ENCODE results near the gene CCNDBP1. TPM values are rescaled to one million over a fixed set of nuclear protein-coding genes. Genes with fewer than 3 reads are reported as not detected.
"Not testable (repeated sequence)": the region's sequence is repeated elsewhere in the genome, so short reads cannot be mapped to it uniquely, and the experiment has no call there.

Gene CCNDBP1
- total RNA-seq, 1 donor from 2014 or later: 20.0 TPM

DNA sequence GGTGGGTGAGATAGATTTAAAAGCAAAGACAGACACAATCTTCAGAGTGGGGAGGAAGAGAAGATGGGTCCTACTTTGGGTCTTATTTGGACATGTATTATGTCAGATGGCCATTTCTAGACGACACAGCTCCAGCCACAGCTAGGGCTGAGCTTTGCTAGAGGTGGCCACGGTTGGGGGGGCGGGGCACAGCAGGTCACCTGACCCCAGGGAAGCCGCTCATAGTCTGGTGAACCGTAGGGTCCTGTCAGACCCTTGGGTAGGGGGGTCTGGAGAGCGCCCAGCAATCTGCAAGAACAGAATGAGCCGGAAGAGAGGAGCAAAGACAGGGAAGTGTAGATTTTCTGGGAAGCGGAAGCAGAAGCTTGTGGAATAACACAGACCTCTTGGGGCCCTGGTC lies 29.0 kb downstream of the CCNDBP1 start:
- ATAC-seq (no peak), DNase-seq (ENCODE audit: low spot score) (no peak)

DNA sequence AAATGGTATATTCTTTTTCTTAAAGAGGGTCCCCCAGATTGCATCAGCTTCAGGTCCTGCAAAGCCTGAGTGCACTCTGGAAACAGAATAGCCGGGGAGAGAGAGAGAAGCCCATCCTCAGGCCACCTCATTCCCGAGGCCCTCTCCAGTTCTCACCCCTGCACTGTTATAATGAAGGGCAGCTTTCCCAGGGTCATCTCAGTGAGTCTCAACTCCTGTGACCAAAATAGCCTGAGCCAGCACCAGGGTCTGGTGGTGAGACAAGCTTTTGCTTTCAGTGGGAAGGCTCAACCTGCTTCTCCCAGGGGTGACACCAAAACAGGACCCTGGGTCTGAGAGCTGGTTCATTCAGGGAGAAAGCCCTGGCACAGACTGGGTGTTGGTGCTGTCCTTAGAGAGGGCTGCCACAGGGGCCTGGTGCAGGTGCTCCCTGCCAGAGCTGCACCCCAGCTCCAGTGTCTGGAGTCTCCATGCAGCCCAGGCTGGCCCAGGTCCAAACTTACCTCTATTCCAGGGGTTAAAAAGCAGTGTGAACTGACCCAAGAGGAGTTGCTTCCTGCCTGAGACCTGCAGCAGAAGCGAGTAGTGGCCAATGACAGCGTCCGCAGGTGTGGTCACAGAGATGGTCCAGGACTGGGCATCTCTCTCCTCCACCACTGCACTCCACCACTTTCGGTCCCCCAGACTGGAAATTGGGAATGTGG lies 29.5 kb downstream of the CCNDBP1 start:
- DNase-seq (ENCODE audit: low spot score) (no peak), ATAC-seq (no peak)

DNA sequence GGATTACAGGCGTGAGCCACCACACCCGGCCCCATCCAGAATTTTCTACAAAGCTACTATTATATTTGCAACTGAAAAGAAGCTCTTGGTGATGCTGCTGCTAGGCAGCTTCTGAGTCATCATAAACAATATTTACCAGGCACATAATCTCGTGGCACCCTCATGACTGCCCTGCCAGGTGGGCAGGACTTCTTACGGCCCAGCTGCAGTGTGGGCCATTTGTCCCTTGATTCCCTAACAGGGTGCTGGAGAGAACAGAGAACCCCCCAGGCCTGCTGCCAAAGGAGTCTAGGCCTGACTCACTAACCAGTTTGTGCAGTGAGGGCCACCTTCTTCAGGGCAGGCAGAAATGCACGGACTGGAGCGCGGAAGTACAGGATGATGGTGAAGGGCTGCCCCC lies 30.8 kb downstream of the CCNDBP1 start:
- no peak for DNase-seq (ENCODE audit: low spot score)
- no peak for ATAC-seq

DNA sequence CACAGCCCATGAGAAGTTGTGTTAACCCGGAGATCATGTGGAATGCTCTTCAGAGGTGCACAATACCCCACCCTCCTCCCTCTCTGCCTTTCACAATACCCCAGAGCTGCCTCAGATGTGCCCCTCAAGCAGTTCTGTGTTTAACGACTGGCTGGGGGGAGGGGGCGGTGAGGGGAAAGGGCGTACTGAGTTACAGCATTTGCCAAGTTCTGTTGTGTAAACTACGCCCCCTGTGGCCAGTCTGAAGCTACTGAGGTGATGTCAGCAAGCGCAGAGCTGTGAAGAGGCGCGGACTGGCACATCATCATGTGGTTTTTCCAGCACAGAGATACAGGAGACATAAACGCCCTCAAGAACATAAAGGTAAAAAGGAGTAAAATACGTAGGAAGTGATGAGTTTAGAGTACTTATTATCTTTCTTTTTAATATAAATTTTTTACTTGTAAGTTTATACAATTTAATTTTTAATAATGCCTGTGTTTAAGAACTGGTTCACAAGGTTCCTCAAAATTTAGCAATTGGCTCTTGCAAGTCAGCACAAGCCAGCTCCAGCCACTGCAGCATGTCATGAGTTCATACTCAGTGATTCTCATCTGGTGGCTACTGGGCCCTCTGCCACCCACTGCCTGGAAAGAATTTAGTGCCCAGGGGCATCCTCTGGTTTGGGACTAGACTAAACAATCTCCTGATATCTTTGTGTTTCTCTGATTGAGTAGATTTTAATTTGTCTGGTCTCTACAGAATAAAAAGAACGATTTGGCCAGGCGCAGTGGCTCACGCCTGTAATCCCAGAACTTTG lies 33.9 kb downstream of the CCNDBP1 start:
- no peak for ATAC-seq
- no peak for DNase-seq (ENCODE audit: low spot score)

DNA sequence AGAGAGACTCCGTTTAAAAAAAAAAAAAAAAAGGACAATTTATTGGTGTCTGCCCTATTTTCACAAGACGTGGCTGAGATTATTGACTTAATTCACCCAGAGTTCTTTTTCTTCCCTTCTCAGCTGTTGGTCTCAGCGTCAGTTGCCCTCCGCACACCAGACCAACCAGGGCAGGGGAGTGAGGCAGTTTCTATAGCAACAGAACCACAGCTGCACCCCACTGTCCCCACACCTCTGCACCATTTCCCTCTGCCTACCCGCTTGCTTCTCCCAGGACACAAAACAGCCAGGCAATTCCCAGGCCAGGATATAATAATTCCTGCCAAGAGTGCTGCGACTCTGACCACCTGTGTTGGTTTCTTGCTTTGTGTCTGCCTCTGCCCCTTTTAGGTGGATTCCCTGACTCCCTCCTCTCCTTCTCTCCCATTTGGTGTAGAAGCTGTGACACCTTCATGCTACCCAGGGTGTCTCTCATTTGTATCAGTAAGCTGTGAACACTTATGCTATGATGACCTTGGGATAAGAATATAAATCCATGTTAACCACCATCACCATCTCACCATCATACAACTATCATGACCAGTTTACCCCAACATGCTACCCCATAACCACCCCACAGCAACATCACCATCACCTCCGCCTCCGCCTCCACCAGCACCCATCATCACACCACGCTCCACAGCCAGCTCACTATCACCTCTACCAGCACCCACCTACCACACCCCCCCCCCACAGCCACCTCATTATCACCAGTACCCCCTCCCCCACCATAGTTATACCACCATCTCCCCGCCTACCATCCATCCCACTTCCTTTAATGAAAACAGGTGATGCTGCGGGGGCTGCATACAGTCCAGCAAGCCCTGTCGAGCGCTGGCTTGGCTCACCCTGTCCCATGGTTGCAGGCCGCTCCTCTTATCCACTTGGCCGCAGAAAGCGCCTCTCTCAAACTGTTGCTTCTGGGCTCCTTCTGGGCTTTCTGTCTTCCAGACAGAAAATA lies 35.0 kb downstream of the CCNDBP1 start:
- DNase-seq (ENCODE audit: low spot score) (no peak), ATAC-seq (no peak)

DNA sequence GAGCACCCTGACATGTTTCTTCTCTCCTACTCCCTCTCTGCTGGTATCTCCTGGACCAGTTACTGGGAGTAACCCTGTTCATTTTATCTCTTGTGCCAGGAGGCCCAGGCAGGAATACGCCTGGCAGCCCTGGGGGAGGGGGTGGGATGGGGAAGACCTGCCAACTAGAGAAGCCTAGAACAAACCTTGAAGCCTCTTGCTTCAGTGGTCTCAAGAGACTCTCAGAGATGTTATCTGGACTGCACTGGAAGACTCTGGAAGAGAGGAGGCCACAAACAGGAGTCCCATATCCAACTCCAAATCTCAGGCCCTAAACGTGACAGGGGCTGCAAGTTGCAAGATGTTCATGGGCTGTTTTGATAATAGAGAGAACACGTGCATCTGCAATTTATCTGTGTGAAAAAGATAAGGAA lies 35.8 kb downstream of the CCNDBP1 start, which contains the start of gene EPB42:
Gene EPB42, minus strand, starts transcription at position 28 of the 413 bp plus-strand sequence. CDS start 193 bp downstream, outside the sequence.
- DNase-seq (ENCODE audit: low spot score) (no peak), ATAC-seq (no peak)

DNA sequence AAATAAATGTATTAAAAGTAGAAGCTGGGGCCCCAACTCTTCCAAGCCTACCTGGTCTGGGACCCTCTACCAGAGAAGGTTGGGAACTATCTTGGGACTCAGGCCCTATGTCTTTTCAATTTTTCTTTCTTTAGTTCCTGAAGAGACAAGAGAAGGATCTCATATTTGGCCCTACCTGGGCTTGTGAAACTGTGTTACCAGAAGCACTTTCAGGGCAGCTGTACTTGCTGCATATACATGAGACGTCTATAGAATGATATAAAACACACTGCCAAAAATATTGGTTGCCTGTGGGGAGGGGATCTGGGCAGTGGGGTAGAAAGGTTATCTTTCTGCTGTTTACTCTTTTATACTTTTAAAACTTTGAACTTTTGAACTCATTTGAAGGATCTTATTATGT lies 36.2 kb downstream of the CCNDBP1 start:
- no peak for DNase-seq (ENCODE audit: low spot score)
- peak; percentile 18 for ATAC-seq

DNA sequence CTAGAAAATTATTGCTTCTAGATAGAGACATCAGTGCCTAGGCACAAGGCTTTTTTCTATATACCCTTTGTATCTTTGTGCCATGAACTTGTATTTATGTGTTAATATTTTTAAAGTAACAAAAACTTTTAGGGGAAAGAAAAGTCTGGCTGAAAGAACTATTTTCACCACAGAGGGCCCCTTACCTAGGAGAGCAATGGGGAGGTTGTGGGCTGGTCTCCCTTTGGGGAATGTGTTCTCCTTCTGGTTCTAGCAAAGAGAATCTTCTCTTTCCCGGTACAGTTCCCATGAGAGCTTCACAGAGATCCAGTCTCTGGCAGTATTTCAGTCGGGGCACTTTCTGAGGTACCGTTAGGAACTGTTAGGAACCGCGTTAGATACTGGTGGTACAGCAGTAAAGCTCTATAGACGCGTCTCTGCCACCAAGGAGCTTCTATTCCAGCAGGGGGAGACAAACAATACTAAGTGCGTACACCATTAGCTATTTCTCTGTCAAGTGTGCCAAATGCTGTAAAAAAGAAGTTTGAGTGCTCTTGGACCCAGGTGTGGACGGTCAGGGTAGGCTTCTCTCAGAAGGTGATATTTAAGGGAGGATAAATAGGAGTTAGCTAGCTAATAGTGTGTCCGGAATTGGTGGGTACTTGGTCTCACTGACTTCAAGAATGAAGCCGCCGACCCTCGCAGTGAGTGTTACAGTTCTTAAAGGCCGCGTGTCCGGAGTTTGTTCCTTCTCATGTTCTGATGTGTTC lies 40.2 kb downstream of the CCNDBP1 start:
- ATAC-seq (peak; percentile 95), DNase-seq (ENCODE audit: low spot score) (no peak)

DNA sequence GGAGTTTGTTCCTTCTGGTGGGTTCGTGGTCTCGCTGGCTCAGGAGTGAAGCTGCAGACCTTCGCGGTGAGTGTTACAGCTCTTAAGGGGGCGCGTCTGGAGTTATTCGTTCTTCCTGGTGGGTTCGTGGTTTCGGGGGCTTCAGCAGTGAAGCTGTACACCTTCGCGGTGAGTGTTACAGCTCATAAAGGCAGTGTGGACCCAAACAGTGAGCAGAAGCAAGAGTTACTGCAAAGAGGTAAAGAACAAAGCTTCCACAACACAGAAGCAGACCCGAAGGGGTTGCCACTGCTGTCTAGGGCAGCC lies 40.7 kb downstream of the CCNDBP1 start:
- ATAC-seq: not testable (repeated sequence)

DNA sequence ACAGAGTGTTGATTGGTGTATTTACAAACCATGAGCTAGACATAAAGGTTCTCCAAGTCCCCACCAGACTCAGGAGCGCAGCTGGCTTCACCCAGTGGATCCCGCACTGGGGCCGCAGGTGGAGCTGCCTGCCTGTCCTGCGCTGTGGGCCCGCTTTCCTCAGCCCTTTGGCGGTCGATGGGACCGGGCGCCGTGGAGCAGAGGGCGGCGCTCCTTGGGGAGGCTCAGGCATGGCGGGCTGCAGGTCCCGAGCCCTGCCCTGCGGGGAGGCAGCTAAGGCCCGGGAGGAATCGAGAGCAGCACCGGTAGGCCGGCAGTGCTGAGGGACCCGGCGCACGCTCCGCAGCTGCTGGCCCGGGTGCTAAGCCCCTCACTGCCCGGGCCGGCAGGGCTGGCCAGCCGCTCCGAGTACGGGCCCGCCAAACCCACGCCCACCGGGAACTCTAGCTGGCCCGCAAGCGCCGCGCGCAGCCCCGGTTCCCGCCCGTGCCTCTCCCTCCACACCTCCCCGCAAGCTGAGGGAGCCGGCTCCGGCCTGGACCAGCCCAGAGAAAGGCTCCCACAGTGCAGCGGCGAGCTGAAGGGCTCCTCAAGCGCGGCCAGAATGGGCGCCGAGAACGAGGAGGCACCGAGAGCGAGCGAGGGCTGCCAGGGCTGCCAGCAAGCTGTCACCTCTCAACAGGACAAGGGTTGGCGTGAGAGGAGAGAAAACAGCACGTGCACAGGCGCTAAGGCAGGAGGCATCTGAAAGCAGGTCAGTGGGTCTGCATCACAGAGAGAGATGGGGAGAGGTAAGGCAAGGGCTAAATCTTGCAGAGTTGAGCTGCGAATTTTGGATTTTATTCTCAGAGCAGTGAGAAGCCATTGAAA lies 41.5 kb downstream of the CCNDBP1 start:
- DNase-seq (ENCODE audit: low spot score) (no peak), ATAC-seq (no peak)

More for the DNA sequence above, 40.7 kb downstream of the CCNDBP1 start:
- not testable (repeated sequence) for DNase-seq (ENCODE audit: low spot score)

DNA sequence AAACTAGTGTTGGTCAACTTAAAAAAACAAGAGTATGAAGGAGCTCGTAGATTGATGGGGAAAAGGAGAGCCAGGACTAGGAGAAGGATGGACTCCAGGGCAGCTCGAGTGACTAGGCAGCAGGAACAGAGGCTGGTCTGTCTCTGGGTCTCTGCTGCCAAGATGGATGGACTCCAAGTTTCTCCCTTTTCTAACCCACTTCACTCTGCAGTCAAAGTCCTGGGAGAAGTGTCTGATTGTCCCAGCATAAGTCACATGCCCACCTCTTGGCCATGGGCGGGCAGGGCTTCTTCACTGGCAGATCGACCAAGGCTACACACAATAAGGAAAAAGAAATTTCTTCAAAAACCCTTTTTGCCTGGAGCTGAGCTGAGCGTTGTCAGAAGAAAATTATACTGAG lies 44.8 kb downstream of the CCNDBP1 start:
- DNase-seq (ENCODE audit: low spot score) (no peak), ATAC-seq (no peak)

DNA sequence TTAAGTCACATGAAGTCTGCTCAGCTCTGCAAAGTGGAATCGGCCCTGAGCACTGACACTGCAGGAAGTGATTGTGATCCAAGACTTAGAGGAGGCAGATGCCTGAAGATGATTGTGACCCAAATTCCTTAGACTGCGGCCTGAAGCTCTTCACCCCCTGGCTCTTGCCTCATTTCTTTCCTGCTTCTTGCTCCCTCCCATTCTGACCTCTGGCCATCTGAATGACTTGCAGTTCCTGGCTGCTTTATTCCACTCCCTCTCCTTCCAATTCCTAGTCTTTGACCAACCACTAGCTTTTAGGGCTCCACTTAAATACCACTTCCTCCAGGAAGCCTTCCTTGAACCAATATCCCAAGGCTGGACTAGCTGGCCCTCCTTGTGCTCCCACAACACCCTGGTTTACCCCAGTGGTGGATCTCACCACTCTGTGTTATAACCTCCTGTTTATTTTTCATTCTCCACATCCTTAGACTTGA lies 45.5 kb downstream of the CCNDBP1 start:
- no peak for DNase-seq (ENCODE audit: low spot score)
- no peak for ATAC-seq

DNA sequence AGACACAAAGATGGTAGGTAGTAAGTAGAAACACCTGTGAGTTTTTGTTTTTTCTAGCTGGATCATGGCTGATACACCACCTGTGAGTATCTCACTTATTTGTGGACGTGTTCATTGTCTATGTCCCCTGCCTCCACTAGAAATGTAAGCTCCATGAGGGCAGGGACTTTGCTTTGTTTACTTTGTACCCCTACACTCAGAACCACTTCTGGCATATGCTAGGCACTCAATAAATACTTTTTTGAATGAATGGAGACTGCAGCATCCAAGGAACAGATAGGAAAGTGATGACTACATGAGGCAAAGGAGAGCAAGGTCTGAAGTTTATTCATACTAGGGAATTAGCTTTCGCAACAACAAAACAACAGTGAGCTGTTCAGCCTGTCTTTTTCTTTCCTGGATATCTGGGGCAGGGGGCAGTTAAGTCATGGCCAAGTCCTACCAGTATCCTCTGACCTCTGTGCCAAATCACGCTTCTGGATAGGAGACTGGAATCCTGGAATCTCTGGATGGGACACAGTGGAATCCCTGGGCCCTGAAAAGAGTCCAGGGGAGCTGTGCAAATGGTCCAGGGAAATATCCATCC lies 47.2 kb downstream of the CCNDBP1 start:
- DNase-seq (ENCODE audit: low spot score) (no peak), ATAC-seq (no peak)

DNA sequence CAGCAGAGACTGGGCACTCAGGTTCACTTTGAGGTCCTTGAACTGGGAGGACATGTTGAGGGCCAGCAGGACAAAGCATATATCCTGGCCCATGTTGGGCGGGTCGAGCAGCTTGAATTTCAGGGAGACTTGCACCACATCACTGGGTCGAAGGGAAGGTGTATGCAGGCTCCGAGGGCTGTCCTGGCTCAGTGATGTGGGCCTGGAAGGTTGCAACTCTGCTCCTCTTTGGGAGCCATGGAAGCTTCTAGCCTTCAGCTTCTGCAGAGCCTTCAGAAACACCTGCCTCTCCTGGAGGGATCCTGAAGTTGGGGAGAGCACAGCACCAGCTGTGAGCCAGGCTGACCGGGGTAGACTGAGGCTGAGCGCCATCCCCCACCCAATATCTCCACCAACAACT lies 50.3 kb downstream of the CCNDBP1 start:
- DNase-seq (ENCODE audit: low spot score) (no peak), ATAC-seq (no peak)

DNA sequence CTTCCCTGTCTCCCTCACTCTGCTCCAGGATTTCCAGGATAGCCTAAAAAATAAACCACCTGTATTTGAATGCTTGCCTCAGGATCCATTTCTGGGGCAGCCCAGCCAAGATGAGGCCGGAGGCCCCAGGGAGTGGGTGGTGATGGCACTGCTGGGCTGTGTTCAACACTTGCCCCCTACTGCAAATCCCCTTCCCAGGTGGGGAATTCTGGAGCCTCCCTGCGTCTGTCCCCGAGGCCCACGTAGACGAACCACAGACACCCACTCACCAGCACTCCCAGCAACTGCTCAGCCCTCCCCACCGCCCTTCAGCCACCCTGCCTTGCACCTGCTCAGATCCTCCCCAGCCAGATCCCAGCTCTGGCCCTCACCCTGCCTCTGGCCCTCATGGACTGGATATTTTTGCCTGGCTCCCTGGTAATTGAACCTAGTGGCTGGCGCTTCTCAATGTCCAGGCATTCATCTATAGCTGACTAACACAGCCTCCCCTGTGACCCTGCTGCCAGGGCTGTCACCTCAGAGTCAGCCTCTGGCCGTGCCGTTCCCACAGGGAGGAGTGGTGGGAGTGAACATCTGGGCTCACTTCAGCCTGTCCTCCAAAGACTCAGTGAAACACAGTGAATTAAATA lies 52.8 kb downstream of the CCNDBP1 start:
- DNase-seq (ENCODE audit: low spot score) (no peak), ATAC-seq (no peak)

DNA sequence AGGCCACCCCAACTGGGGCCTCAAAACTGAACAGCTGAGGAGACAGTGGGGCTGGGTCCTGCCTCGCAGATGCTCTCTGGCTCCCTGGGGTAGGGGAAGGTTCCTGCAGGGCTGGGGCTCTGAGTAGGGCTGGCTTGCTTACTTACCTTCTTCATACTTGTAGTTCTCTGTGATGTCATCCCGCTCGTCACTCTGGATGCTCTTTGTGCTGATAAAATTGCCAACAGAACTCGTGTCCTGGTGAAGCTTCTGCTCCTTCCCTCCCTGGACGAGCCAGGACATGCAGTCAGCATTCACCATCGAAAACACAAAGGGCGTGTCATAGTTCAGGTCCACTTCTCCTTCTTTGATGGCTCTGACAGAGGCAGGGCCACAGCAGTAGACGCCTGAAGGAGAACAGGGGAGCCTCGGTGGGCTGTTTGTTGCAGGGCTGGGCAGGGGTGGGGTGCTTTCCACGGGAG lies 53.5 kb downstream of the CCNDBP1 start:
- DNase-seq (ENCODE audit: low spot score): no peak
- ATAC-seq: no peak

DNA sequence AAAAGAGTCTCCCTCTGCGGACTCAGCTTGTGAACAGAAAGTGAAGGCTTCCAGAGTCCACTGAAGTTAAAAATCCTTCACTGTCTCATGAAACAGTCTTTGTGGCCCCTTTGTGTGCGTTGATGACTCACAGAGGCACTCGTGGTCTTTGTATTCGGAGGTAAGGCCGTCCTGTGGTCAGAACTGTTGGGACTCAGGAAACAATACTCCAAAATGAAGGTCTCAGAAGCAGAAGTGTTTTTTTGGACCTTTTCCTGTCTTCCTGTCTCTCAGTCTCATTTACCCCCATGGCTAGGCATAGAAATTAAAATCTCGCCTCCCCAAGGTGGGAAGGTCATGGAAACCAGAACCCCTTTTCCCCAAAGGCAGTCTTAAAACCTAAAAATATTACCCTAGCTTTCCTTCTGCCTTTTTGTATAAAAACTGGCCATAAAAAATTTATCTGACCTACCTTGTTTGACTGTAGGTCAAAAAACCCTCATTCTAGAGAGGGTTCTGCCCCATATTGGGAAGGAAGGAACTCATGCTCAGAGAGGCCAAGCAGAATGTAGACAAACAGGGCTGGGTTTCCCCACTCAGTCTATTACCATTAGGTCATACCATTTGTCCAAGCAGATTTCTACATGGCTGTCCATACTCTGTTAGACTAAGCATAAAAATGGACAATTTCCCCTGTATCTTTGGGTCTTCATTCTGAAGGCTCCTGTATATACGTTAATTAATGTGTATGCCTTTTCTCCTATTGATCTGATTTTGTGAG lies 54.7 kb downstream of the CCNDBP1 start:
- ATAC-seq: no peak

DNA sequence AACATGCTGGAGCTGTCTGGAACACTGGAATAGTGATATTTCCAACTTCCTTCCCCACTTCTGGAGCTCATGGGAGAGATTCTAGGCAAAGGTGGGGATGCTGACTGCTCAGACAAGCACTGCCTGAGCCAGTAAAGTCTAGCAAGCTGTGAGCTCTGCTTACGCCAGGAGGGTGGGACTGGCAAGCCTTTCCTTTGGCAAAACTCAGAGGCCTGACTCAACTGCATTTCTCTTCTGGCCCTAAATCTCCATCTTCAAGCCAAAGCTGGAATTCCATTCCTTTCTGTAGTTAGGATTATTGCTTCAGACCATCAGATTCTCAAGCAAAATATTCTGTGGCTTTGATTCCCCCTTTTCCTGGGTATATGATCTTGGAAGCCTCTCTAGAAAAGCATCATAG lies 55.9 kb downstream of the CCNDBP1 start:
- DNase-seq (ENCODE audit: low spot score) (no peak), ATAC-seq (no peak)

More for the DNA sequence above, 54.7 kb downstream of the CCNDBP1 start:
- no peak for DNase-seq (ENCODE audit: low spot score)
